ENCODE measurements around the gene RAPSN.

DNA sequence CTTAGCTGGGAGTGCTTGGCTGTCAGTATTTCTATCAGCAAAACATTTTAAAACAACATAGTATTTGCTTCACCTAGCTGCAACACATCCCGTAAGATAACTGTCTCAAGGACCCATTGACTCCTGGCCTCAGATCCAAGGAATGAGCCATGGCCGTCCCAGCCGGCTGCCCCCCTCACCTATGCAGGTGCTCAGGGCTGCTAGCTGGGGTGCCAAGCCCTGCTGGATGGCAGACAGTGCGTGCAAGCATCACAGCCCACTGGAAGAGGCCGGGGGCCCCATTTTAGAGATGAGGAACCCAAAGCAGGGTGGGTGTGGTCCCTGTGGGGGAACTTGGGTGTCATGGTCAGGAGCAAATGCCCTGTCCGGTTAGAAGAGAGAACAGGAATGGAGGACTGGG lies 31.2 kb downstream of the RAPSN start:
- TF ChIP-seq, protein P1, sequence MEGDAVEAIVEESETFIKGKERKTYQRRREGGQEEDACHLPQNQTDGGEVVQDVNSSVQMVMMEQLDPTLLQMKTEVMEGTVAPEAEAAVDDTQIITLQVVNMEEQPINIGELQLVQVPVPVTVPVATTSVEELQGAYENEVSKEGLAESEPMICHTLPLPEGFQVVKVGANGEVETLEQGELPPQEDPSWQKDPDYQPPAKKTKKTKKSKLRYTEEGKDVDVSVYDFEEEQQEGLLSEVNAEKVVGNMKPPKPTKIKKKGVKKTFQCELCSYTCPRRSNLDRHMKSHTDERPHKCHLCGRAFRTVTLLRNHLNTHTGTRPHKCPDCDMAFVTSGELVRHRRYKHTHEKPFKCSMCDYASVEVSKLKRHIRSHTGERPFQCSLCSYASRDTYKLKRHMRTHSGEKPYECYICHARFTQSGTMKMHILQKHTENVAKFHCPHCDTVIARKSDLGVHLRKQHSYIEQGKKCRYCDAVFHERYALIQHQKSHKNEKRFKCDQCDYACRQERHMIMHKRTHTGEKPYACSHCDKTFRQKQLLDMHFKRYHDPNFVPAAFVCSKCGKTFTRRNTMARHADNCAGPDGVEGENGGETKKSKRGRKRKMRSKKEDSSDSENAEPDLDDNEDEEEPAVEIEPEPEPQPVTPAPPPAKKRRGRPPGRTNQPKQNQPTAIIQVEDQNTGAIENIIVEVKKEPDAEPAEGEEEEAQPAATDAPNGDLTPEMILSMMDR (IDR thresholded peaks at IDR 0.05) = no peak
- TF ChIP-seq POLR2A (IDR thresholded peaks at IDR 0.05) = no peak
